HCT116 (cell line): ENCODE data around the gene NXPH2. TPM values are rescaled to one million over a fixed set of nuclear protein-coding genes. Genes with fewer than 3 reads are reported as not detected.
A peak's percentile ranks its signal among the peaks of the same experiment; 100 is the strongest.

Experiments
- ATAC-seq: fragments of 200-7000 bp; cut with Tn5 transposase; 2 replicates; pipeline ENCODE4 v1.9.1; 2020; ENCODE audit warnings: mild to moderate bottlenecking, moderate library complexity
- BruUV-seq: library from RNA; stranded (reverse); fragments of 400-500 nt; replicated peaks from 2 replicates; lab custom pipeline; 2021; lab: Mats Ljungman, UMichigan
- CTCF ChIA-PET: fragments of 300-600 bp; sonication (Branson Sonifier 250); formaldehyde crosslinking; loops from one replicate; lab custom pipeline; 2021; ENCODE audit warnings: antibody characterized with exemption; lab: Charles Lee
- POLR2A ChIA-PET: fragments of 300-600, 350-600 bp; sonication (Branson Sonifier 250); formaldehyde crosslinking; loops from one replicate; lab custom pipeline; 2021; ENCODE audit warnings: antibody characterized with exemption; lab: Charles Lee
- RAD21 ChIA-PET, 2 experiments: fragments of 300-600 bp; sonication (Branson Sonifier 250); formaldehyde crosslinking; loops; one replicate each; lab custom pipeline; 2023; ENCODE audit warnings: low total read pairs in 2 of 2; ENCODE audit not compliant: uncharacterized antibody in 2 of 2, unreplicated experiment in 2 of 2, low non-redundant PET in 1 of 2; lab: Charles Lee
- DNase-seq: peaks from one replicate; pipeline ENCODE4 v3.0.0-alpha.2; 2010; ENCODE audit warnings: low read depth, low spot score
- H2AFZ ChIP-seq: fragments of 200-600 bp; shearing (Covaris generic), sonication (generic); 2 replicates; pipeline ENCODE4 v1.6.1; 2017; ENCODE audit warnings: low read depth, mixed run types, mixed read lengths, antibody characterized with exemption, low read length; ENCODE audit not compliant: poor library complexity, severe bottlenecking
- H3K27ac ChIP-seq: 2 replicates; pipeline ENCODE4 v1.5.1; 2012; ENCODE audit warnings: low read depth, low read length
- H3K27me3 ChIP-seq: fragments of 200-600 bp; sonication (generic); 2 replicates; pipeline ENCODE4 v1.6.1; 2016; ENCODE audit warnings: mixed run types, low read length, mixed read lengths; ENCODE audit not compliant: insufficient read depth
- H3K36me3 ChIP-seq, 2 experiments: fragments of 200-500 bp in 1 of 2; fragments of 200-600 bp in 1 of 2; sonication (Bioruptor generic) in 1 of 2; sonication (generic) in 1 of 2; 2 replicates each; pipeline versions ENCODE4 v1.5.1 to v1.6.1; 2014 to 2016; ENCODE audit warnings: low read length in 2 of 2, inconsistent platforms in 1 of 2, mixed read lengths in 1 of 2, mixed run types in 1 of 2; ENCODE audit not compliant: insufficient read depth in 2 of 2, control insufficient read depth in 1 of 2
- H3K4me1 ChIP-seq, 2 experiments: fragments of 200-600 bp in 1 of 2; sonication (generic) in 1 of 2; 2 replicates each; pipeline versions ENCODE4 v1.5.1 to v1.6.1; 2012 to 2017; ENCODE audit warnings: low read length in 2 of 2, inconsistent platforms in 1 of 2, mild to moderate bottlenecking in 1 of 2, mixed read lengths in 1 of 2, mixed run types in 1 of 2, moderate library complexity in 1 of 2; ENCODE audit not compliant: insufficient read depth in 2 of 2, control insufficient read depth in 1 of 2
- H3K4me2 ChIP-seq: fragments of 200-600 bp; sonication (generic); 2 replicates; pipeline ENCODE4 v1.6.1; 2017; ENCODE audit warnings: mixed run types, low read length, mixed read lengths
- H3K4me3 ChIP-seq, 2 experiments: fragments of 200-600 bp in 1 of 2; sonication (generic) in 1 of 2; replicated peaks in 1 of 2; 2 replicates each; pipeline ENCODE4 v1.5.1; 2011 to 2016; ENCODE audit warnings: low read length in 2 of 2, control low read depth in 1 of 2, low read depth in 1 of 2, mild to moderate bottlenecking in 1 of 2, mixed read lengths in 1 of 2, mixed run types in 1 of 2
- H3K79me2 ChIP-seq: fragments of 200-600 bp; sonication (generic); 2 replicates; pipeline ENCODE4 v1.6.1; 2017; ENCODE audit warnings: mild to moderate bottlenecking, mixed run types, low read length, moderate library complexity, mixed read lengths; ENCODE audit not compliant: insufficient read depth
- H3K9ac ChIP-seq: fragments of 200-600 bp; sonication (generic); 2 replicates; pipeline ENCODE4 v1.6.1; 2016; ENCODE audit warnings: low read length, mixed read lengths
- H3K9me2 ChIP-seq: fragments of 200-600 bp; sonication (generic), shearing (Covaris generic); 2 replicates; pipeline ENCODE4 v1.6.1; 2017; ENCODE audit warnings: mixed run types, mild to moderate bottlenecking, moderate library complexity; ENCODE audit not compliant: insufficient read depth
- H3K9me3 ChIP-seq, 2 experiments: fragments of 200-500 bp in 1 of 2; fragments of 200-600 bp in 1 of 2; sonication (Bioruptor generic) in 1 of 2; sonication (generic) in 1 of 2; 2 replicates each; pipeline ENCODE4 v1.6.1; 2014 to 2017; ENCODE audit warnings: low read length in 2 of 2, mixed read lengths in 2 of 2, inconsistent platforms in 1 of 2, low read depth in 1 of 2, mild to moderate bottlenecking in 1 of 2, mixed run types in 1 of 2, moderate library complexity in 1 of 2; ENCODE audit not compliant: control insufficient read depth in 1 of 2, insufficient read depth in 1 of 2
- H4K20me1 ChIP-seq: fragments of 200-600 bp; sonication (generic), shearing (Covaris generic); 2 replicates; pipeline ENCODE4 v1.6.1; 2017; ENCODE audit warnings: mixed run types, mild to moderate bottlenecking, moderate library complexity; ENCODE audit not compliant: insufficient read depth
- CBX3 ChIP-seq: IDR thresholded peaks from 2 replicates; pipeline ENCODE4 v1.6.1; 2012; ENCODE audit warnings: low read depth
- CEBPB ChIP-seq: IDR thresholded peaks from 2 replicates; pipeline ENCODE4 v1.6.1; 2012; ENCODE audit warnings: low read depth
- EGR1 ChIP-seq: IDR thresholded peaks from 2 replicates; pipeline ENCODE4 v1.6.1; 2012; ENCODE audit warnings: low read depth
- ELF1 ChIP-seq: IDR thresholded peaks from 2 replicates; pipeline ENCODE4 v1.6.1; 2012; ENCODE audit warnings: low read depth, borderline replicate concordance
- EZH2phosphoT487 ChIP-seq: fragments of 200-600 bp; IDR thresholded peaks from 2 replicates; pipeline ENCODE4 v1.6.1; 2018; ENCODE audit warnings: antibody characterized with exemption, borderline replicate concordance
- FOSL1 ChIP-seq: IDR thresholded peaks from 2 replicates; pipeline ENCODE4 v1.6.1; 2012; ENCODE audit warnings: low read depth
- JUND ChIP-seq: IDR thresholded peaks from 2 replicates; pipeline ENCODE4 v1.6.1; 2012
- POLR2A ChIP-seq: IDR thresholded peaks from 2 replicates; pipeline ENCODE4 v1.7.0; 2011; ENCODE audit warnings: borderline replicate concordance; ENCODE audit not compliant: insufficient read depth, insufficient read length; ENCODE audit errors: extremely low read depth
- POLR2AphosphoS5 ChIP-seq: IDR thresholded peaks from 2 replicates; pipeline ENCODE4 v1.6.1; 2011; ENCODE audit warnings: mild to moderate bottlenecking, low read depth, low read length, moderate library complexity
- SIN3A ChIP-seq: IDR thresholded peaks from 2 replicates; pipeline ENCODE4 v1.6.1; 2012; ENCODE audit warnings: low read depth
- SRF ChIP-seq: IDR thresholded peaks from 2 replicates; pipeline ENCODE4 v1.6.1; 2012; ENCODE audit warnings: low read depth
- ZNF274 ChIP-seq: fragments of 200-500 bp; sonication (Bioruptor generic); IDR thresholded peaks from 2 replicates; pipeline ENCODE4 v1.6.1; 2014; ENCODE audit warnings: mild to moderate bottlenecking, low read depth, low read length, inconsistent platforms
- intact Hi-C: fragments of 100-400 bp; cut with micrococcal nuclease; formaldehyde crosslinking; loops from 2 replicates; pipeline ENCODE4 v1.10.0; 2022
- total RNA-seq: library from RNA; stranded (reverse); gene quantifications from one replicate; pipeline ENCODE4 v1.2.1, GENCODE V29; 2021; ENCODE audit not compliant: unreplicated experiment
- TF ChIP-seq, protein P1 (sequence below): IDR thresholded peaks from 2 replicates; pipeline ENCODE4 v1.6.1; 2011; ENCODE audit warnings: mild to moderate bottlenecking, low read length, moderate library complexity; ENCODE audit not compliant: insufficient replicate concordance; ENCODE audit errors: extremely low read depth
- TF ChIP-seq, protein P2 (sequence below): IDR thresholded peaks from 2 replicates; pipeline ENCODE4 v1.6.1; 2012

Gene NXPH2
- total RNA-seq, 1 experiment from 2014 or later: not detected

DNA sequence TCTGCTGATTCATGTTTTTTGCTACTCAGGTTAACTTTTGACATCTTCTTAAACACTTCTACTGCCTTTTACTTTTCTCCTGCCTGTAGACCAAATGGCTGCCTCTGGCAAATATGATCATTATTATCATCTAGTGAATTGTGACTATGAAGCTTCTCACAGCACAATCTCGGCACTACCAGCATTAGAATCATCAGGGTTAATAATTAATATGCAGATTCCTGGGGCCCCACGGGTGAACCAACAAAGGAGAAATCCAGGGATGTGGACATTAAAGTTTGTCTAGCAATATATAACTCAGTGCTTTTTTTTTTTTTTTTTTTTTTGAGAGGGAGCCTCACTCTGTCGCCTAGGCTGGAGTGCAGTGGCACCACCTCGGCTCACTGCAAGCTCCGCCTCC lies 142.5 kb downstream of the NXPH2 start:
- Histone ChIP-seq H3K27ac (no peak overlapping the region), H3K9me3 (no peaks in the 10 kb centered on the region), H3K79me2 (no peaks in the 10 kb centered on the region), H3K27me3 (no peaks in the 10 kb centered on the region), H2AFZ (peak overlapping the region; percentile 41), H3K4me2 (no peak overlapping the region), H3K4me1 (peaks cover 0 to 5% of the 10 kb centered on the region in 2 experiments; a peak in 1 of 4 replicates), H3K9ac (no peak overlapping the region), H3K9me2 (no peaks in the 10 kb centered on the region; the same call in 1 of the 2 replicates), H3K4me3 (no peak overlapping the region), H4K20me1 (no peaks in the 10 kb centered on the region), H3K36me3 (no peaks in the 10 kb centered on the region)
- ChIA-PET POLR2A (no interaction called here), CTCF (interaction anchor here (0.7 kb wide), 1 partner anchor 56 kb away, joined by 4 read pairs; no protein-coding TSS in a partner anchor), RAD21 (interaction anchor here in 1 of 2 experiments (0.6 kb wide), 1 partner anchor 11 kb away, joined by 3 read pairs; no protein-coding TSS in a partner anchor)
- DNase-seq (no peak), ATAC-seq (no peak)
- TF ChIP-seq JUND: no peak
- intact Hi-C loops: no loop called here
- BruUV-seq: no TSS peak

DNA sequence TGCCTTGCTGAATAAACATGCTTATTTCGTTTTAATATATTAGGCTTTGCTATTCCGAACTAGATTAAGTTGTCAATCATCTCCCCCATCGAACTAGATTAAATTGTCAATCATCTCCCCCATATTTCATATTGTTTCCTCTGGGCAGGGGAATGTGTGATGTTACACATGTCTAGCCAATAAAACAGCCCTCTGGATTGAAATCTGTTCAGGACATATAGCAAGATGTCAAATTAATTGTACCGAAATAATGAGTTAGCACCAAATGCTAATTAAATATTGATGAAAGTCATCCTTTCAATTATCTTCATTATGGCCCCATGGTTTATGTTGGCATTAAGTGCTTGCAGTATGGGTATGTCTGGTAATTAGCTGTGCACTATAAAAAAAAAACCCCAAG lies 143.1 kb downstream of the NXPH2 start:
- intact Hi-C loops: no loop called here
- Histone ChIP-seq H3K27ac (no peak overlapping the region), H3K36me3 (no peaks in the 10 kb centered on the region), H3K4me2 (no peak overlapping the region), H3K4me1 (peaks cover 0 to 1% of the 10 kb centered on the region in 2 experiments; a peak in 1 of 4 replicates), H2AFZ (peak overlapping the region; percentile 41), H3K9ac (no peak overlapping the region), H4K20me1 (no peaks in the 10 kb centered on the region), H3K27me3 (no peaks in the 10 kb centered on the region), H3K9me3 (no peaks in the 10 kb centered on the region), H3K9me2 (no peaks in the 10 kb centered on the region; the same call in 1 of the 2 replicates), H3K79me2 (no peaks in the 10 kb centered on the region), H3K4me3 (no peak overlapping the region)
- ATAC-seq (no peak), DNase-seq (no peak)
- ChIA-PET POLR2A (no interaction called here), CTCF (no interaction called here), RAD21 (interaction anchor here in 1 of 2 experiments (0.6 kb wide), 1 partner anchor 12 kb away, joined by 3 read pairs; no protein-coding TSS in a partner anchor)
- no TSS peak for BruUV-seq
- TF ChIP-seq CEBPB: no peak
- TF ChIP-seq, protein P1, sequence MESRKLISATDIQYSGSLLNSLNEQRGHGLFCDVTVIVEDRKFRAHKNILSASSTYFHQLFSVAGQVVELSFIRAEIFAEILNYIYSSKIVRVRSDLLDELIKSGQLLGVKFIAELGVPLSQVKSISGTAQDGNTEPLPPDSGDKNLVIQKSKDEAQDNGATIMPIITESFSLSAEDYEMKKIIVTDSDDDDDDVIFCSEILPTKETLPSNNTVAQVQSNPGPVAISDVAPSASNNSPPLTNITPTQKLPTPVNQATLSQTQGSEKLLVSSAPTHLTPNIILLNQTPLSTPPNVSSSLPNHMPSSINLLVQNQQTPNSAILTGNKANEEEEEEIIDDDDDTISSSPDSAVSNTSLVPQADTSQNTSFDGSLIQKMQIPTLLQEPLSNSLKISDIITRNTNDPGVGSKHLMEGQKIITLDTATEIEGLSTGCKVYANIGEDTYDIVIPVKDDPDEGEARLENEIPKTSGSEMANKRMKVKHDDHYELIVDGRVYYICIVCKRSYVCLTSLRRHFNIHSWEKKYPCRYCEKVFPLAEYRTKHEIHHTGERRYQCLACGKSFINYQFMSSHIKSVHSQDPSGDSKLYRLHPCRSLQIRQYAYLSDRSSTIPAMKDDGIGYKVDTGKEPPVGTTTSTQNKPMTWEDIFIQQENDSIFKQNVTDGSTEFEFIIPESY: no peak
- TF ChIP-seq POLR2AphosphoS5: no peak
- TF ChIP-seq EZH2phosphoT487: no peak
- no peak for TF ChIP-seq ELF1
- TF ChIP-seq SRF: no peak
- TF ChIP-seq CBX3: no peak
- TF ChIP-seq FOSL1: no peak
- no peak for TF ChIP-seq POLR2A
- no peak for TF ChIP-seq JUND
- TF ChIP-seq ZNF274: no peak
- TF ChIP-seq, protein P2, sequence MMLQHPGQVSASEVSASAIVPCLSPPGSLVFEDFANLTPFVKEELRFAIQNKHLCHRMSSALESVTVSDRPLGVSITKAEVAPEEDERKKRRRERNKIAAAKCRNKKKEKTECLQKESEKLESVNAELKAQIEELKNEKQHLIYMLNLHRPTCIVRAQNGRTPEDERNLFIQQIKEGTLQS: no peak
- no peak for TF ChIP-seq EGR1
- no peak for TF ChIP-seq SIN3A
